Inferior parietal cortex (tissue), 1 donor: ENCODE measurements around the gene ACYP2.
"Not testable (repeated sequence)": the region's sequence is repeated elsewhere in the genome, so short reads cannot be mapped to it uniquely, and the experiment has no call there.

Experiments used
- DNase-seq: peaks from one replicate; pipeline ENCODE4 v3.0.0-alpha.2; 2016; ENCODE audit errors: extremely low spot score

ACYP2 gene

DNA sequence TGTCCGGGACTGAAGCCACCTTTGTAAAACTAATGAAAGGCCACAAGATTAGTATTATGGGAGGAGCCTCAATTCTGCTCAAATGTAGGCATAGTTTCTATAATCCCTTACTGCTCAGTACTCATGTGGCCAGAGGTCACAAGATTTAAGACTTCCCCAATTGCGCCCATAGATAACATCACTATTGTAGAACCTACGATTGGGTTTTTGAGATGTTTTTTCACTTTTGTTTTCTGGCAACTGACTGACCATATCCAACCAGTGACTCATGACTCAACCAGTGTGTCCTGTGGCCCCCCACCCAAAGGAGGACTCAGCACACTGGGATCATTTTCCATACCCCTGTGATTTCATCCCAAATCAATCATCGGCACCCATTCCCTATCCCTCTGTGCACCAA, 155.8 kb downstream of the ACYP2 start:
- DNase-seq = no peak

DNA sequence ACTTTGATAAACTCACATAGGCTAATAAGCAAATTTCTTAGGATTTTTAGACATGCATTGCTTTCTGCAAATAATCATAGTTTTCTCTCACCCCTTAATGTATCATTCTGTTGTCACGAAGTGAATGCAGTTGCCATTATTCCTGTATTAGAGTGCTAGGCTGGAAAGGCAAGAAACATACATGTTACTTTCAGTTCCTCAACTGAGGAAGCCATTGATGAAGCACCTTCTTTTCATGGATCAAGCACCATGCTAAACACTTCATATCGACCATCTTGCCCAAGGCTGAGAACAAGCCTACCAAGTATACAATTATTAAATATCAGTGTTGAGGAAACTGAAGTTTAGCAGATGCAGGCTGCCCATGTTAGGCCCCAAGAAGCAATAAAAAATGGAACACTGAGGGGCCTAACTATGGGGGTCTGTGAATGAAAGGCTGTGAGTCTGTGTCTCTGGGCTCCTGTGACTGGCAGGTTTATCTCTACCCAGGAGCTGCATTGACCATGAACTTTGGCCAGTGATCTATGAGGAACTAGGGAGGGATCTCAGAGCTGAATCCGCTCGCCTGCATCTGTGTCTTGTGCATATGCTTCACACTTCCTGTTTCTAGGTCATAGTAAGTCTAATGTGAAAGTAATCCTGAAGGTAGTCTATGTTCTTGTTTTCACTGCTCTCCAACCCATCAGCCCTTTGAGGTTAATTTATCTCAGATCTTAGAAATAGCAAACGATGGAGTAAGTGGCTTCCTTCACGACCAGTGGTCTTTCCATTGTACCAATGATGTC, 156.6 kb downstream of the ACYP2 start:
- DNase-seq = no peak

DNA sequence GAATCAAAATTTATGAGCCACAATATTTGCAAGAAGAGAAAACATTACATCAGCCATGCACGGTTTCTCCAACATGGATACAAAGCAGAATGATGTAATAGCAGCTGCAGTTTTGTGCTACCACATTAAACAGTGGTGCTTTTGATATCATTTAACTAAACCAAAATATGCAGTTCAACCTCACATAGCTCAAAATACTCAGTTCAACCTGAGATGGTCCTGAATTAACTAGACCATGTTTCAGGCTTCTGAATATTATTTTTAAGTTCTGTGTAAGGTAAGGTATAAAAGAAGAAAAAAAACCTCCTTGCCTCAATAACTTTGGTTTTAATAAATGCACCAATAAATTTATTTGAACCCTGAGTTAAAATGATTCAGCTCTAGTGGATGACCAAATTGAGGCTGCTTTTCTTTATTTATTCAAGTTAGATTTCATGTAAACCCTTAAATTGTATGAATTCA, 159.4 kb downstream of the ACYP2 start:
- no peak for DNase-seq

DNA sequence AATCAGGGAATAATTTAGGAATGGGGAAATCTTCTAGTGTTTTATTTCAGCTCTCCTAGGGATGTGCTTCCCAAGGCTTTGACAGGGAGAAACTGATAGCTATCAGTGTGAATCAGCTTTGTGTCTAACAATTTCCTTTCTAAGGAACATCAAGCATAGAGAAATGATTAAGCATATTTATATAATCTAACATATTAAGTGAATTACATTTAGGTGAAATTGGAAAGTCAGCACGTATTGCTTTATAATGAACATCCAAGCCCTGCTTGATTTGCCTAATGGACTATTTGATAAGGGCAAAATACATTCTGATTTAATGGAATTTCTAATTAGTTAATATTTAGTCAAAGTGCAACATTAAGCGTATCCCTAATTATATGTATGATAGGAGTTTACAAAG, 160.1 kb downstream of the ACYP2 start:
- no peak for DNase-seq

DNA sequence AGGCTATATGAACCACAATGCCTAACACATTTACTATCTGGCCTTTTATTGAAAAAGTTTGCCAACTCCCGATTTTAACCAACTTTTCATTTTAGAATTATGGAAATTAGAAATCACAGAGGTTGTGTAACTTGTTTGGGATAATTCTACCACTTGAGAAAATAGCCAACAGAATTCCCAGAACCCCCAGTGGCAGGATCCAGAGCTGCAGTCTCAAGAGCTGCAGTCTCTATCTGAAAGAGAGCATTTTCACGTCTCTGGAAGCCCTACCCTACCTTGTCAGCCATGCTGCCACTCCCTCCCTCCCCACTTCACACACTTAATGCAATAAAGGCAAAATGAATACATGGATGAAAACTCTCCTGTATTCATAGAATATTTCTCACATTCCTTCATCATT, 164.0 kb downstream of the ACYP2 start:
- no peak for DNase-seq

DNA sequence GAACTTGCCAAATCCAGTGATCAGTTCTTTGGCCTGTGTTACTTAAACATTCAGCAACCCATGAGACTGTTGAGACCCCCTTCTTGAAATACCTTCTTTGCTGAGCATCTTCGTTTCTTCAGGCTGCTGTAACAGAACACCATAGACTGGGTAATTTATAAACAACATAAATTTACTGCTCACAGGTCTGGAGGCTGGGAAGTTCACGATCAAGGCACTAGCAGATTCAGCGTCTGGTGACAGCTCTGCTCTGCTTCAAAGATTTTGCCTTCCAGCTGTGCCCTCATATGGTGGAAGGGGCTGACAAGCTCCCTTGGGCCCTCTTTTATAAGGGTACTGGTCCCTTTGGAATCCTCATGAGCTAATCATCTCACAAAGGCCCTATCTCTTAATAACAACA, 169.4 kb downstream of the ACYP2 start:
- no peak for DNase-seq

DNA sequence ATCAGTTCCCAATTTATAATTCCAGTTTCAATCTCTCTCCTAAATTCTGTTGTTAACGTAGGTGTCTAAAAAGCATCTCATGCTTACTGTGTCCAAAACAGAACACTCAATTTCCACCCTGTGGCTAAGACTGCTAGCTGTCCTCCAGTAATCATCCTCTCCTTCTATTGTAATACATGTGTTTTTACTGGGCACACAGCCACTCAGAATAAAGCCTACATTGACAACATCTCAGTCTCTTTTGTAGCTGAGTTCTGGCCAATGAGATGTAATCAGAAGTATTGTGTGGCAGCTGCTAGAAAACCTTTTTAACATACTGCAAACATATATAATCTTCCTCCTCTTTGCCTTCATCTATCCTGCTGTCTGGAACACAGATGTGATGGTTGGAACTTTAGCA, 170.0 kb downstream of the ACYP2 start:
- DNase-seq = no peak

DNA sequence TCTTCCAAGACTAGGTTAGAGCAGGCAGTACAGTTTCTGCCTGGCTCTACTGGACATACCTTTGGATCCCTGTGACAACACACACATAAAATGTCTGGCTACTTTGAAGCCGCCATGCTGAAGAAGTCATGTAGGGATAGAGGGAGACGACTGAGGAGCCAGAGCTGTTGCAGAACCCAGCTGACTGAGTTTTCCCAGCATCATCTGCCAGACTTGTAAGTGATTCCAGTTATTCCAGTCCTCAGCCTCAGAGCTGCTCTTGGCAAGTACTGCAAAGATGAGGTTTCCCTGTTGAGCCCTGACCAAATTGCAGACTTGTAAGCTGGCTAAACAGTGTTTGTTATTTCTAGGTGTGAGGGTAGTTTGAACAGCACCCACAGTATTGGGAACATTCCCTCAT, 172.1 kb downstream of the ACYP2 start:
- DNase-seq = no peak

DNA sequence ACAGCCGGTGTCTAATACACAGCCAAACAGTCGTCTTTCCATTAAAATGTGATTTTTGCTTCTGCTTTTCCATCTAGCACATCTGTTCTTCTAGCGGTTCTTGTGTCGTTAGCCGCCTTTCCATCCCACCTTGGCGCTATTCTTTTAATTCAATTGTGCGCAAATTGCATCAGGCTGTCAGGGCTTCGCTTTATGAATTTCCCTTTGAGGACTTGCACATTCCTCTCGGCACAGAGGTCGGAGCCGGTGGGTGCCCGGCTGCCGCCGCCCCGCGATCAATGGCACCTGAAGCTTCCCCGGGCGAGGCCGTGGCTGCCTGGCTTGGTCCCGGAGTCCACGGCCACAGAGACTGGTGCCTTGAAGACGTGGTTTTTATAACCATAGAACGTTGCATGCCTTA, 174.5 kb downstream of the ACYP2 start:
- DNase-seq = no peak

DNA sequence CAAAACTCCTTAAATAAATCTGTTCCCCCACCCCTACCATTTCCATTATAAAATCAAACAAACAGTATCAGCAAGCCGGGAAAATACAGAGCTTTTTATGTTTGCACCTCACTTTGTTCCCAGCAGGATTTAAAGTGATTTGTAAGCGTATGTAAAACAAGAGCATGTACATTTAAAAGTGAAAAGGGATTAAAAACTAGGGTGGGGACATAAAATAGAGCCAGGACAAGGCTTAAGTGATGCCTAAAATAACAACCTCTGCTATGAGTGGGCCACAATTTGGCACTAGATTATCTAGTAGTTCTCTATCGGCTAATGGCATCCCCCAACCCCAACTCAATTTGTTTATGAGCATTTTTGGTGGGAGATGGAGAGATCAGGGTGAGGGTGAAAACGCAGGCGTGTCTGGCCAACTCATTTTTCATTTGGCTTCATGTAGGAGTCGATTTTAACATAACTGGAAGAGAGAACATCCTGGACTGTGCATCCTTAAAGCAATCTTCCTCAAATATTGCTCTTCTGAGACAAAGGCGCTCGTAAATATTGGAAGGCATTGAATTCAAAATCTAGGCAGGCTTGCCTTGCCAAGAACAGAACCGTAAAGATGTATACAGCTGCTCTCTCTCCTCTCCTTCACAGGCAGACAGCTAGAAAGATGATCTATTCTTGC, 175.1 kb downstream of the ACYP2 start:
- DNase-seq = no peak

DNA sequence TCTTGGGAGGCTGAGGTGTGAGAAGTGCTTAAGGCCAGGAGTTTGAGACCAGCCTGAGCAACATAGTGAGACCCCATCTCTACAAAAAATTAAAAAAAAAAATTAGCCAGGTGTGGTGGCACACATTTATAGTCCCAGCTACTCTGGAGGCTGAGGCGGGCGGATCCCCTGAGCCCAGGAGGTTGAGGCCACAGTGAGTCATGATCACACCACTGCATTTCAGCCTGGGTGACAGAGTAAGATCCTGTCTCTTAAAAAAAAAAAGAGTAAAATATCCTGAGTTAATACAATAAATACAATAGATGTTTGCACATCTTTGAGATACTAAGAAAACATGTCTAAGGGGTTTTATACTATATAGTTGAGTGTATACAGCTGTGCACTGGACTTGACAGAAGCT, 179.2 kb downstream of the ACYP2 start:
- DNase-seq = not testable (repeated sequence)

DNA sequence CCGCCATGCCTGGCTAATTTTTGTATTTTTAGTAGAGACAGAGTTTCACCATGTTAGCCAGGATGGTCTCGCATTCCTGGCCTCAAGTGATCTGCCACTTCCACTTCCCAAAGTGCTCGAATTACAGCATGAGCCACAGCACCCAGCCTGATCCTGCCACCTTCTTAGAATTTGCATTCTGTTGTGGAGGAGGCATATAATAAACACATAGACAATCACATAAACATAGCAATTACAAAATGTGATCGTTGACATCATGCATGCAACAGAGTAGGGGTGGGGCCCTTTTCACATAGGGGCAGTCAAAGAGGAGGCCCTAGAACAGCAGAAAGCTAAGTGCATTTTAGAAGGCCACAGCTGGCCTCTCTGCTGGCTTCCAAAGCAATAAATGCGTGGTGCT, 180.5 kb downstream of the ACYP2 start:
- no peak for DNase-seq

DNA sequence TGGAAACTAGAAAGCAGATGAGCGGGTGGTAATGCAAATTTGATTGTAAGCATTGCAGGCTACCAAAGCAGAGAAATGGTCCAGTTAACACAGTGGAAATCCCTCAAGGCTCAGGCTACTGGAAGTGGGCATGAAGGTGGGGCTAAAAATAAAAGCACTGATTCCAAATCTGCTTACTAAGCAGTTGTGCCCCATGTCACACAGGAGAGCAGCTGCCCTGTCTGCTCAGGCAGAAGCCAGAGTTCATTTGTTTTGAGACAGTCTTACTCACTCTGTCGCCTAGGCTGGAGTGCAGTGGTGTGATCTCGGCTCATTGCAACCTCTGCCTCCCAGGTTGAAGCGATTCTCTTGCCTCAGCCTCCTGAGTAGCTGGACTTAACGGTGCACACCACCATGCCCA, 183.1 kb downstream of the ACYP2 start:
- no peak for DNase-seq

DNA sequence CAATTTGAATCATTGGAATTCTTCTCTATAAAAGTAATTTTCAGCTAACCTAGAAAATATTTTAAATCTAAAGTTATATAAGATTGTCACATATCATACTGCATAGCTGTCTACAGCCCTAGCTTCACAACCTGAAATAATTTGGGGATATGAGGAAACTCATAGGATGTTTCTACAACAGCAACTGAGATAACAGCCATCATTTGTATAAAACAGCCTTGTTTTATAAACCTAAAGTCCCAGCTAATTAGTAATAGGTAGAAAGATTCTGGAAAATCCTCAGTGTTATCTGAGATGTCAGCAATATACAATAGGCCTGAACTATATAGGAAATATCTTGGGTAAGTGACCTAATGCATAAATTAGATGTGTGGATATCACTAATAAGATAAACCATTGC, 188.2 kb downstream of the ACYP2 start:
- DNase-seq = no peak

DNA sequence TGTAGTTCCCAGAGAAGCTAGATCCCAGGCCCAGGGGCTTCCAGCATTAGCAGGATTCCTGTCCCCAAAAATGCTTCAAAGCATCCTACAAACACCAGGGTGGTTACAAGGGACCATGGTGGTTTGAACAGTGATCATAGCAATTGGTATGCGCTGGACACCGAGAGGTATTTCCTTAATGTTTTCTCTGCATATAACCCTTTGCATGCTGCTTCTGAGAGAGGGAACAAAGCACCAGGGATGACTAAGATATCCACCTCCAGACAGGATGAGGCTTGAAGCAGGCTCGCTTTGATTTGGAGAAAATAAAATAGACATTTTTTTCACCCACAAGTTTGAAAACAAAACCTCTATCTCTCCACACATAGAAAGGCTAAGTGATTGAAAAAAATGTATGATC, 191.1 kb downstream of the ACYP2 start:
- DNase-seq = no peak

DNA sequence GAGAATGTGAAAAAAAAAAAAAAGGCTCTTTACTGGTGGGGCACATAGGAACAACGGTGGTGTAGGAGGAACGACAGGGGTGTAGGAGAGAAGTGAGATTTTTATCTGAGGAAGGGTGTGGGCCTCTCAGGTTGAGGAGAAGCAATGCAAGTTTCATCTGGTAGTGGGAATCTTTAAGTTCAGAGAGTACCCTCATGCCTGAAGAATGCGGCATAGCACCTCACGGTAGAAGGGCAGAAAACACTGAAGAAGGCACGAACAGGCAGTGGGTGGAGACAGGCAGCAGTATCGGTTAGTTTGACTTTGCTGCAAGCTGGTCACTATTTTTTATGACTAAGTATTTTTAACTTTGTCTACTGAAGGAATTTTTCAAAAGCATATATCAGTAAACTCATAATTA, 192.8 kb downstream of the ACYP2 start:
- no peak for DNase-seq

DNA sequence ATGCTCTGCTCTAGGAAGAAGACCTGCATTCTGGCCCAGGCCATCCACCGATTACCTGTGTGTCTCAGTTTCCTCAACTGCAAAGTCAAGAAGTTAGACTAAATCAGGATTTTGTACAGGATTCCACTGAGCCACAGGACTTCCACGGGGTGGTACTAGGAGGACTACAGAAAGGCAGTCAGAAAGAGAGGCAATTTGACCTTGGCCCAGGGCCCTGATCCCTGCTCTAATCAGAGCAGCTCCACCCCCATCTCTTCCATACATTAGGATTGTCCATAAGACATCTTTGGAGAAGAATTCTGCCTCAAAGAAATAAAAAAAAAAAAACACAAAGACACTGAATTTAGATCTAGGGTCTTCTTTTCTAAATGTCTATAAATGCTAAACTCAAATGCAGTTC, 193.4 kb downstream of the ACYP2 start:
- DNase-seq = no peak

DNA sequence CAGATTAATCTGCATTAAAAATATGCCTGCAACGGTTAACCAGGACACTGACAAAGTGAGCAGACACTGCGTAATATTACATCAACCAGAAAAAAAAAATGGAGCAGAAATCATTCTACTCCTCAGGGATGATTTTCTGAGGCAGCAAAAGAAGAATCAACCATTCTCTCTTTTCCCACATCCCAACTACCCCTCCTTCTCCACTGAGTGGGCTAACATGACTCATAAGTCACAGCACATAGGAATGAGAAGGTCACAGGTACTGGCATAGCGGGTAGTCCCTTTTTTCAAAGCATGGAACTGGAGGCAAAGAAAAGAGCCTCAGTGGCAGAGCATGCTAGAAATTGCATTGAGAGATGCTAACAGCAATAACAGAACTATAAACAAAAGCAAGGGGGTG, 194.9 kb downstream of the ACYP2 start:
- no peak for DNase-seq

DNA sequence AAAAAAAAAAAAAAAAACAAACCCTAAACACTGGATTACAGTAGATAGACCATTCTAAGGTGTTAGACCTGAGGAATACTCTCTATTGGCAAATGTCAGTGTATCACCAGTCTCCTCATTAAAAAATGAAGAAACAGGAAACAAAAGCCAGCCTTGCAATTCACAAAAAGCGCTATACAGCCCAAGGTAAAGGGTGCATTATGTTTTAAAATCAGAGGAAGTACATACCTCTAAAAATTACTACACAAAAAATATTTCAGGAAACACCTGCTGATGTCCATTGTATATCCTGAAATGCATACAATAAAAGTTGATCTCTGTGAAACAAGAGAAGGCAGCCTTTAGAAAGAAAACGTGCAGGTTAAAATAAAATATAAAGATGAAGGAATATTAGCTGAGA, 195.5 kb downstream of the ACYP2 start:
- no peak for DNase-seq

DNA sequence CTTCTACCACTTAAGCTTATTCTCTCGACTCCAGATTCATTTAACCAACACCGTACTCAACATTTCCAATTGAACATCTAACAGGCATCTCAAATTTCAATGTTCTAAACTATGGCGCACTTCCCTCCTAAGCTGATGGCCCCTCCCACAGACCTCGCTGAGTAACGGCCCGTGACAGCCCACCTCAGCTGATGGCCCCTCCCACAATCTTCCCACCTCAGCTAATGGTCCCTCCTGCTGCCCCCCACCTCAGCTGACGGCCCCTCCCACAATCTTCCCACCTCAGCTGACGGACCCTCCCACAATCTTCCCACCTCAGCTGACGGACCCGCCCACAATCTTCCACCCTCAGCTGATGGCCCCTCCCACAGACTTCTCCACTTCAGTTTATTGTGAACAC, 197.7 kb downstream of the ACYP2 start:
- DNase-seq = no peak

DNA sequence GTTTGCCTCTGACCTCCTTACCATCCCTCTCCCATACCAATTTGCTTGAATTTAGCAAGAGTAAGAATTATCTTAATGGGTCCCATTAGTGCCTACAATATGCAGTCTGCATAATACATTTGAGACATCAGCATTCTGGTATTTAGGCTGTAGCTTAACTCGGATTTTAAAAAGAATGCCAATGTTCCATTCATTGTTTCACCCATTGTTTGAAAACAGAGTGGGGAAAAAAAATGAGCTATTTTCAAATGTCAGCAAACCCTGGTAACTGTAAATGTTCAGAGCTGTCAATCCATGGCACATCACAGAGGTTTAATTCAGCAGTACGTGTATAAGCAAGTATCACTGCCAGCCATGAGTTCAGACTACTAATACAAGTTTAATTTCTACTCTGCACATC, 202.6 kb downstream of the ACYP2 start:
- no peak for DNase-seq

DNA sequence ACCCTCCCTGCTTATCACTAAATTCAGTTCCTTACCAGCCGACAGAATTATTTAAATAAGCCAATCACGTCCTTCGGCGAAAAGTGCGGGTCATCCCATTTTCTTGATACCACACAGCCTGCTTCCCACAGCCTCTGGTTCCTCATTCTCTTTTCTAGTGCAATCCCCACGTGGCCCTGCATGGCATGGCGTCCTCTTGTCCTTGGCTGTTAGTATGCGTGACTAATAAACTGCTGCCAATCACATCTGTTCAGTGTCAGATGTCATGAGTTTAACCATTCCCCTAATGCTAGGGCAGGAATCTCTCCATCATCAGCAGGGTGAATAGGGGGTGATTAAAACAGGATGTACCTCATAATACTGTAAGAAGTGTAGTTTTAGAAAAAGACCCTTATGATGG, 203.4 kb downstream of the ACYP2 start:
- DNase-seq = no peak

DNA sequence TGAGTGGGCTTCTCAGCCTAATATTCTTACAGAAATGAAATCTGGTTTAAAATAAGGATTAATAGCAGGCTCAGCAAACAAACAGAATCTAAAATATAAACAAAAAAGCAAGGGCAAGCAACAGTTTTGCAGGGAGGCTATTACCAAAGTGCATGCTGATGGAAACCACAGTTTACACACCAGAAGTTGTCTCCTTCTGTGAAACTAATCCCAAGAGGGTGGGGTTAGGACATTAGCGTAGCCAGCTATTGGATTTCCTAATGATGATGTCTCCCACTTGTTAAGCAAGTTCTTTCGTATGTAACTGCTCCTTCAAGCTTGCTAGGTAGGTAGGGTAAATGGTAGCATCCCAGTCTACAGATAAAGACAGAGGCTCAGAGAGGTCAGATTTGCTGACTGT, 205.6 kb downstream of the ACYP2 start:
- DNase-seq = no peak

DNA sequence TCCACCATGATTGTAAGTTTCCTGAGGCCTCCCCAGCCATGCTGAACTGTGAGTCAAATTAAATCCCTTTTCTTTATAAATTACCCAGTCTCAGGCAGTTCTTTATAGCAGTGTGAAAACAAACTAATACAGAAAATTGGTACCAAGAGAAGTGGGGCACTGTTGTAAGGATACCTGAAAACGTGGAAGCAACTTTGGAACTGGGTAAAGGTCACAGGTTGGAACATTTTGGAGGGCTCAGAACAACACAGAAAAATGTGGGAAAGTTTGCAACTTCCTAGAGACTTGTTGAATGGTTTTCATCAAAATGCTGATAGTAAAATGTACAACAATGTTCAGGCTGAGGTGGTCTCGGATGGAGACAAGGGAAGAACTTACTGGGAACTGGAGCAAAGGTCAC, 209.1 kb downstream of the ACYP2 start:
- DNase-seq = not testable (repeated sequence)
